Measurements from ENCODE around the gene TEDC1. TPM values are rescaled to one million over a fixed set of nuclear protein-coding genes. Genes with fewer than 3 reads are reported as not detected.
A peak's percentile ranks its signal among the peaks of the same experiment; 100 is the strongest.

TEDC1 gene
- total RNA-seq, 2 donors from 2014 or later: 7.5 to 8.9 TPM

GRCh38 chr14:105530285-105531087, 39.4 kb downstream of the TEDC1 start:
- DNase-seq (ENCODE audit: low spot score): no peak
- Histone ChIP-seq H3K36me3 (no peaks in the 10 kb centered on the region), H3K27me3 (replicated peaks; ENCODE audit: insufficient read depth) (no peaks in the 10 kb centered on the region), H3K9me3 (no peaks in the 10 kb centered on the region), H3K4me3 (no peak overlapping the region), H3K4me1 (replicated peaks) (peaks cover 22% of the 10 kb centered on the region), H3K27ac (peak overlapping the region in 1 of 2 donors; percentile 48)
- TF ChIP-seq POLR2A (IDR thresholded peaks at IDR 0.05): no peak
- intact Hi-C loops (cut with DNase I): no loop called here
- 80% methylated on average over 18 of the region's 19 CpGs for WGBS

- Histone ChIP-seq H3K27ac (no peak overlapping the region), H3K36me3 (no peaks in the 10 kb centered on the region), H3K4me1 (replicated peaks) (peaks cover 22% of the 10 kb centered on the region), H3K27me3 (replicated peaks; ENCODE audit: insufficient read depth) (no peaks in the 10 kb centered on the region), H3K4me3 (no peak overlapping the region), H3K9me3 (no peaks in the 10 kb centered on the region)
- no peak for DNase-seq (ENCODE audit: low spot score)
- intact Hi-C loops (cut with DNase I): no loop called here
- whole genome bisulfite sequencing: 92% methylated on average over 27 of the region's 30 CpGs
- TF ChIP-seq POLR2A (IDR thresholded peaks at IDR 0.05) (no peak), POLR2AphosphoS5 (IDR thresholded peaks at IDR 0.05) (no peak), CTCF (IDR thresholded peaks at IDR 0.05) (no peak)
These were observed 40.2 kb downstream of the TEDC1 start for GRCh38 chr14:105531088-105531893.

- DNase-seq (ENCODE audit: low spot score): no peak
These were observed 41.0 kb downstream of the TEDC1 start for GRCh38 chr14:105531894-105532623.

GRCh38 chr14:105532735-105533141, 41.7 kb downstream of the TEDC1 start:
- Histone ChIP-seq H3K36me3 (no peaks in the 10 kb centered on the region), H3K27me3 (replicated peaks; ENCODE audit: insufficient read depth) (no peaks in the 10 kb centered on the region), H3K4me3 (no peak overlapping the region), H3K9me3 (no peaks in the 10 kb centered on the region), H3K4me1 (replicated peaks) (peaks cover 12% of the 10 kb centered on the region), H3K27ac (no peak overlapping the region)
- DNase-seq (ENCODE audit: low spot score): no peak
- intact Hi-C loops (cut with DNase I): no loop called here
- TF ChIP-seq POLR2AphosphoS5 (IDR thresholded peaks at IDR 0.05) (no peak), POLR2A (IDR thresholded peaks at IDR 0.05) (no peak), CTCF (IDR thresholded peaks at IDR 0.05) (no peak)
- 73% methylated on average over 10 of the region's 10 CpGs for WGBS

More at GRCh38 chr14:105531894-105532623, 41.0 kb downstream of the TEDC1 start:
- no peaks in the 10 kb centered on the region for H3K27me3 ChIP-seq (replicated peaks; ENCODE audit: insufficient read depth)
- H3K4me3 ChIP-seq: no peak overlapping the region
- H3K9me3 ChIP-seq: no peaks in the 10 kb centered on the region
- peaks cover 19% of the 10 kb centered on the region for H3K4me1 ChIP-seq (replicated peaks)
- intact Hi-C loops (cut with DNase I): no loop called here
- H3K36me3 ChIP-seq: no peaks in the 10 kb centered on the region
- 84% methylated on average over 19 of the region's 19 CpGs for WGBS
- TF ChIP-seq POLR2A (IDR thresholded peaks at IDR 0.05) (no peak), POLR2AphosphoS5 (IDR thresholded peaks at IDR 0.05) (no peak), CTCF (IDR thresholded peaks at IDR 0.05) (no peak)
- H3K27ac ChIP-seq: no peak overlapping the region

- Histone ChIP-seq H3K27ac (no peak overlapping the region), H3K36me3 (no peaks in the 10 kb centered on the region), H3K4me1 (replicated peaks) (peaks cover 10% of the 10 kb centered on the region), H3K4me3 (no peak overlapping the region), H3K9me3 (no peaks in the 10 kb centered on the region), H3K27me3 (replicated peaks; ENCODE audit: insufficient read depth) (no peaks in the 10 kb centered on the region)
- intact Hi-C loops (cut with DNase I): no loop called here
- WGBS: 84% methylated on average over 9 of the region's 9 CpGs
- TF ChIP-seq POLR2A (IDR thresholded peaks at IDR 0.05): no peak
- TF ChIP-seq POLR2AphosphoS5 (IDR thresholded peaks at IDR 0.05): no peak
- no peak for TF ChIP-seq CTCF (IDR thresholded peaks at IDR 0.05)
- no peak for DNase-seq (ENCODE audit: low spot score)
These were observed 42.3 kb downstream of the TEDC1 start for GRCh38 chr14:105533391-105533790.
